ENCODE results near the gene DNAJB12.

The DNAJB12 gene

GRCh38 chr10:72390764-72391163 lies 36.0 kb upstream of the DNAJB12 start (continued):
- TF ChIP-seq ZNF600 (tag by site-specific recombination; IDR thresholded peaks at IDR 0.05) (no peak), MYNN (tag by site-specific recombination; IDR thresholded peaks at IDR 0.05; ENCODE audit: borderline replicate concordance) (no peak), ZNF223 (tag by site-specific recombination; IDR thresholded peaks at IDR 0.05) (no peak), GLI2 (tag by site-specific recombination; IDR thresholded peaks at IDR 0.05; ENCODE audit: borderline replicate concordance, low read depth) (no peak), YY2 (tag by site-specific recombination; IDR thresholded peaks at IDR 0.05) (no peak), ZNF549 (tag by site-specific recombination; IDR thresholded peaks at IDR 0.05) (no peak), ZNF140 (tag by site-specific recombination; IDR thresholded peaks at IDR 0.05) (no peak), OSR2 (tag by site-specific recombination; IDR thresholded peaks at IDR 0.05) (no peak), KLF16 (tag by site-specific recombination; IDR thresholded peaks at IDR 0.05) (no peak), MZF1 (tag by site-specific recombination; IDR thresholded peaks at IDR 0.05; ENCODE audit: borderline replicate concordance) (no peak)

- no peaks in the 10 kb centered on the region for H3K9me3 ChIP-seq (ENCODE audit: control insufficient read depth, insufficient read depth, low read depth, low read length)
- no peak overlapping the region for H3K27ac ChIP-seq (ENCODE audit: extremely low read depth, low read depth, low read length)
- POLR2A ChIA-PET, result no interaction called here
- CTCF ChIA-PET, result no interaction called here
- no peaks in the 10 kb centered on the region for H3K4me1 ChIP-seq (ENCODE audit: control insufficient read depth, insufficient read depth, low read length)
- TF ChIP-seq ZSCAN5A (tag by site-specific recombination; IDR thresholded peaks at IDR 0.05) (no peak), ZBTB6 (tag by site-specific recombination; IDR thresholded peaks at IDR 0.05) (no peak), MEIS1 (CRISPR knock-in tag; IDR thresholded peaks at IDR 0.05; ENCODE audit: borderline replicate concordance) (no peak), ZSCAN30 (tag by site-specific recombination; IDR thresholded peaks at IDR 0.05) (no peak), ZBTB11 (tag by site-specific recombination; conservative IDR thresholded peaks at IDR 0.05; ENCODE audit: low read depth) (no peak), ZNF76 (tag by site-specific recombination; IDR thresholded peaks at IDR 0.05; ENCODE audit: borderline replicate concordance, low read depth) (no peak), ZNF555 (tag by site-specific recombination; conservative IDR thresholded peaks at IDR 0.05) (no peak), ZNF335 (tag by site-specific recombination; conservative IDR thresholded peaks at IDR 0.05) (no peak), KLF8 (tag by site-specific recombination; IDR thresholded peaks at IDR 0.05) (no peak), INSM2 (tag by site-specific recombination; IDR thresholded peaks at IDR 0.05) (no peak), EGR2 (tag by site-specific recombination; IDR thresholded peaks at IDR 0.05; ENCODE audit: low read depth) (no peak), ZNF221 (tag by site-specific recombination; IDR thresholded peaks at IDR 0.05; ENCODE audit: borderline replicate concordance) (no peak), ZNF837 (tag by site-specific recombination; IDR thresholded peaks at IDR 0.05) (no peak), ZNF704 (tag by site-specific recombination; IDR thresholded peaks at IDR 0.05) (no peak), KLF7 (tag by site-specific recombination; IDR thresholded peaks at IDR 0.05; ENCODE audit: borderline replicate concordance) (no peak), ZNF629 (tag by site-specific recombination; IDR thresholded peaks at IDR 0.05) (no peak), BCL11B (tag by site-specific recombination; IDR thresholded peaks at IDR 0.05; ENCODE audit: low read depth) (no peak), ZNF610 (tag by site-specific recombination; IDR thresholded peaks at IDR 0.05; ENCODE audit: borderline replicate concordance) (no peak), KLF16 (tag by site-specific recombination; IDR thresholded peaks at IDR 0.05) (no peak), SCRT2 (tag by site-specific recombination; IDR thresholded peaks at IDR 0.05) (no peak)
- H3K4me3 ChIP-seq (ENCODE audit: low read depth, low read length), result no peak overlapping the region
- H3K36me3 ChIP-seq (ENCODE audit: control insufficient read depth in 2 of 2, insufficient read depth in 1 of 2, low read length in 2 of 2), result no peaks in the 10 kb centered on the region; a peak in 1 of 3 replicates
Measured at GRCh38 chr10:72389716-72390115, 35.0 kb upstream of the DNAJB12 start.
